Heart left ventricle (tissue), 16 donors: ENCODE measurements around the gene RAB3C. TPM values are rescaled to one million over a fixed set of nuclear protein-coding genes. Genes with fewer than 3 reads are reported as not detected.

Experiments used
- ATAC-seq, 4 donors: fragments of 200-7000 bp; cut with Tn5 transposase; one replicate each; pipeline ENCODE4 v1.9.1; 2020 to 2022; ENCODE audit warnings: moderate library complexity in 4 of 4, mild to moderate bottlenecking in 3 of 4, moderate number of reproducible peaks in 1 of 4
- DNase-seq, 5 donors: peaks; one replicate each; pipeline ENCODE4 v3.0.0-alpha.2; 2020
- H3K27ac ChIP-seq, 12 donors: fragments of 200-600 bp; sonication (generic) in 4 of 12; one replicate each; pipeline versions ENCODE4 v1.5.0 to v1.8.0; 2016 to 2022; ENCODE audit warnings: mild to moderate bottlenecking in 2 of 12
- H3K27me3 ChIP-seq, 9 donors: fragments of 200-600 bp; sonication (generic) in 2 of 9; one replicate each; pipeline versions ENCODE4 v1.5.1 to v1.8.0; 2016 to 2022; ENCODE audit warnings: mild to moderate bottlenecking in 3 of 9
- H3K36me3 ChIP-seq, 9 donors: fragments of 200-600 bp; sonication (generic) in 2 of 9; one replicate each; pipeline versions ENCODE4 v1.5.0 to v1.8.0; 2018 to 2022; ENCODE audit warnings: mild to moderate bottlenecking in 2 of 9
- H3K4me1 ChIP-seq, 12 donors: fragments of 200-600 bp; sonication (generic) in 4 of 12; one replicate each; pipeline versions ENCODE4 v1.5.0 to v1.8.0; 2016 to 2022; ENCODE audit warnings: mild to moderate bottlenecking in 3 of 12
- H3K4me3 ChIP-seq, 12 donors: fragments of 200-600 bp; sonication (generic) in 4 of 12; one replicate each; pipeline versions ENCODE4 v1.5.0 to v1.8.0; 2017 to 2022; ENCODE audit warnings: mild to moderate bottlenecking in 9 of 12, moderate library complexity in 4 of 12
- H3K9me3 ChIP-seq, 12 donors: fragments of 200-600 bp; sonication (generic) in 4 of 12; one replicate each; pipeline versions ENCODE4 v1.5.0 to v1.8.0; 2016 to 2022; ENCODE audit warnings: mild to moderate bottlenecking in 1 of 12
- POLR2A ChIP-seq, 2 donors: fragments of 450-650 bp; IDR thresholded peaks; one replicate each; pipeline ENCODE4 v1.6.1; 2017; ENCODE audit warnings: antibody characterized with exemption in 2 of 2, mild to moderate bottlenecking in 2 of 2, moderate library complexity in 2 of 2
- WGBS, 4 donors: extraction: QIAGEN DNeasy Blood & Tissue Kit in 2 of 4; methylation state at CpG; one replicate each; pipeline versions ENCODE4 v1.1.5 to v1.1.7; 2013 to 2018; 5-methylcytosine and 5-hydroxymethylcytosine counted together
- intact Hi-C, 10 donors: fragments of 100-400 bp; cut with DNase I; formaldehyde crosslinking; loops; one replicate each; pipeline versions ENCODE4 v1.11.1 to v1.14.2; 2022
- polyA plus RNA-seq, 2 donors: library from polyadenylated mRNA; stranded (reverse); fragments of 200-250 nt; gene quantifications; one replicate each; pipeline ENCODE4 v1.2.3, GENCODE V29; 2013
- total RNA-seq, 9 donors: library from RNA; depleted of rRNA in 2 of 9; stranded (reverse); fragments of >200 nt in 2 of 9; fragmentation: NEBNext Ultra II Directional in 3 of 9; extraction: Animal tissue kit (Norgen Biotek cat#: 25700) in 3 of 9; gene quantifications; one replicate each; pipeline versions ENCODE4 v1.1.0 to v1.2.4, GENCODE V29; 2016 to 2023
- TF ChIP-seq, protein P1 (sequence below), 12 donors: fragments of 200-600 bp; sonication (generic) in 4 of 12; IDR thresholded peaks; one replicate each; pipeline versions ENCODE4 v1.5.0 to v1.8.0; 2018 to 2022; ENCODE audit warnings: antibody characterized with exemption in 12 of 12, mild to moderate bottlenecking in 5 of 12
- donor health status: ischemic (EF 13 %, LVEDD 7.1; RV severe dilation, severe dysfunction).
- donor health status: healthy with polysubstance abuse.
- donor health status: DM: no; HTN: yes; CAD: no.
- donor health status: DM: no; HTN: no; CAD: no.
- donor health status: ischemic (EF 25% LVEDD 6.9; RV normal size, moderate dysfunction).
- donor health status: ischemic (EF 25% LVEDD 5.7; RV mildly dilated, moderate dysfunction).
- donor health status: healthy.
- donor health status: DM: yes; HTN: yes; CAD: no.
- donor health status: ischemic (EF 35%, LVEDD 5.7; RV mildly dilated, moderate dysfunction).
- donor health status: nonischemic (EF 11% LVEDD 7.7; RV severe dilation, severe dysfunction).
- donor health status: DM: yes; HTN: yes; CAD: no.
- donor health status: PGD.
- donor health status: ischemic (EF 29% LVEDD 5.4; RV normal size, mild dysfunction).
- donor health status: nonischemic (EF 23%, LVEDD 6.1; RV moderate dilation, normal function).

The RAB3C gene
- total and polyA plus RNA-seq, 11 donors = 0.04 to 3.8 (median 0.57) TPM; not detected in 2

DNA sequence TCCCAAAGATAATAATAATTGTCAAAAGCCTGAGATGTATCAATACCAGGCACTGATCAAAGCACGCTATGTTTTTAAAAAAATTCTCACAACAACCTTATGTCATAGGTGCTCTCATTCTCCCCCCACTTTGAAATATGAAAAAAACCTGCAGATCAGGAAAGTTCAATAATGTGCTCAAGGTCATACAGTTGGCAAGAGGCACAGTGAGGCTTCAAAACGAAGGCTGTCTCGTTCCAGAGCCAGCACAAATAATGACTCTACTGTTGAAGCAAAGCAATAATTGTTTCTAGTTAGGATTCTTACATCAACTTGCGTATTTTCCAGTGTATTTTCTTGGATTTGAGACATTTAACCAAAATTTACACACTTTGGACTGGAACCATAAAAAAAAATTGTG lies 88.3 kb downstream of the RAB3C start:
- WGBS, 4 donors = 57 to 65% (median 61%) methylated on average over 4 of the region's 4 CpGs
- peak in 2 of 4 donors; percentile 44 to 46 for ATAC-seq
- H3K4me1 ChIP-seq = peaks cover 0 to 20% (median 5%) of the 10 kb centered on the region in 12 donors

DNA sequence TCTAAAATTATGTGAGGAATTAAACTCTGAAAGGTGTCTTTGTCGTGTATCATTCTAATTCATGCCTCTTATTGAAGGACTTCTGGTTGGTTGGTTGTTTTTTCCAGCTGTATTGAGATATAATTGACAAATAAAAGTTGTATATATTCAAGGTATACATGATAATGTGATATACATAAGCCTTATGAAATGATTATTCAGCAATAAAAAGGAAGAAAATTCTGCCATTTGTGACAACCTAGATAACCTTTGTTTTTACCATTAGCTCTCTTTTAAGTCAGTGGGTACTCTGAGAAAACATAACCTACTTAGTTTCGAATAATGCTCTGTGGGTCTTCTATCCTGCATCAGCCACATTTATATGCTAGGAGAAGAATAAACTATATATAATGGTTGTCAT lies 89.6 kb downstream of the RAB3C start:
- intact Hi-C loops = no loop called here
- no peak for TF ChIP-seq POLR2A (IDR thresholded peaks at IDR 0.05)
- TF ChIP-seq, protein P1, sequence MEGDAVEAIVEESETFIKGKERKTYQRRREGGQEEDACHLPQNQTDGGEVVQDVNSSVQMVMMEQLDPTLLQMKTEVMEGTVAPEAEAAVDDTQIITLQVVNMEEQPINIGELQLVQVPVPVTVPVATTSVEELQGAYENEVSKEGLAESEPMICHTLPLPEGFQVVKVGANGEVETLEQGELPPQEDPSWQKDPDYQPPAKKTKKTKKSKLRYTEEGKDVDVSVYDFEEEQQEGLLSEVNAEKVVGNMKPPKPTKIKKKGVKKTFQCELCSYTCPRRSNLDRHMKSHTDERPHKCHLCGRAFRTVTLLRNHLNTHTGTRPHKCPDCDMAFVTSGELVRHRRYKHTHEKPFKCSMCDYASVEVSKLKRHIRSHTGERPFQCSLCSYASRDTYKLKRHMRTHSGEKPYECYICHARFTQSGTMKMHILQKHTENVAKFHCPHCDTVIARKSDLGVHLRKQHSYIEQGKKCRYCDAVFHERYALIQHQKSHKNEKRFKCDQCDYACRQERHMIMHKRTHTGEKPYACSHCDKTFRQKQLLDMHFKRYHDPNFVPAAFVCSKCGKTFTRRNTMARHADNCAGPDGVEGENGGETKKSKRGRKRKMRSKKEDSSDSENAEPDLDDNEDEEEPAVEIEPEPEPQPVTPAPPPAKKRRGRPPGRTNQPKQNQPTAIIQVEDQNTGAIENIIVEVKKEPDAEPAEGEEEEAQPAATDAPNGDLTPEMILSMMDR (IDR thresholded peaks at IDR 0.05) = no peak

More for the DNA sequence above, 88.3 kb downstream of the RAB3C start:
- H3K27ac ChIP-seq = peak overlapping the region in 5 of 12 donors; percentile 41 to 78 (median 64)
- H3K4me3 ChIP-seq = no peak overlapping the region
- H3K9me3 ChIP-seq = peaks cover 0 to 9% (median 0%) of the 10 kb centered on the region in 12 donors
- no peaks in the 10 kb centered on the region for H3K27me3 ChIP-seq
- intact Hi-C loops = no loop called here
- DNase-seq = no peak
- H3K36me3 ChIP-seq = no peaks in the 10 kb centered on the region
- no peak for TF ChIP-seq POLR2A (IDR thresholded peaks at IDR 0.05)
- TF ChIP-seq, protein P1 (IDR thresholded peaks at IDR 0.05) = no peak

DNA sequence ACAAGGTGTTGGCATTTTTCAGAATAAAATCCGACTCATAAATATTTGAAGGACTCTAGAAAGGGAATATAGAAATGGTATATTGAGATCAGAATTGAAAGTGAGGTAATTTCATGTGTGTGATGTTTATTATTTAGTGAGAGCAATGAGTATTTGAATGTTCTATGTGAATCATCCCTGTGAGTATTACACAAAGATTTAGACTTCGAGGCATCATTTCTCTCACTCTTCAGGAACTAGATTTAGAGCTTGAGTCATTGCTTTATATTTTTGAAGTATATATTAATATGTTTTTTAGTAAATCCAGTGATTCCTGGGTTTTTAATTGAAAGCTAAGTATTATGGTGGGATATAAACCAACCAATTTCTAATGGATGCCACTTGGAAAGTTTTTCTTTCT lies 91.2 kb downstream of the RAB3C start:
- Histone ChIP-seq H3K4me1 (peaks cover 0 to 14% (median 5%) of the 10 kb centered on the region in 12 donors), H3K27me3 (no peaks in the 10 kb centered on the region), H3K27ac (no peak overlapping the region), H3K36me3 (no peaks in the 10 kb centered on the region), H3K9me3 (peaks cover 0 to 4% (median 0%) of the 10 kb centered on the region in 12 donors), H3K4me3 (no peak overlapping the region)
- ATAC-seq (no peak), DNase-seq (no peak)
- 64 to 97% (median 94%) methylated on average over 2 of the region's 2 CpGs for WGBS, 4 donors
- TF ChIP-seq POLR2A (IDR thresholded peaks at IDR 0.05) = no peak
- TF ChIP-seq, protein P1 (IDR thresholded peaks at IDR 0.05) = no peak
- intact Hi-C loops = no loop called here

More for the DNA sequence above, 89.6 kb downstream of the RAB3C start:
- H3K9me3 ChIP-seq = peaks cover 0 to 9% (median 0%) of the 10 kb centered on the region in 12 donors
- H3K36me3 ChIP-seq = no peaks in the 10 kb centered on the region
- H3K4me1 ChIP-seq = peaks cover 0 to 16% (median 5%) of the 10 kb centered on the region in 12 donors
- WGBS, 4 donors = 93 to 95% (median 94%) methylated on average over 2 of the region's 2 CpGs
- H3K4me3 ChIP-seq = no peak overlapping the region
- no peaks in the 10 kb centered on the region for H3K27me3 ChIP-seq
- no peak for ATAC-seq
- no peak overlapping the region for H3K27ac ChIP-seq
- DNase-seq = no peak

DNA sequence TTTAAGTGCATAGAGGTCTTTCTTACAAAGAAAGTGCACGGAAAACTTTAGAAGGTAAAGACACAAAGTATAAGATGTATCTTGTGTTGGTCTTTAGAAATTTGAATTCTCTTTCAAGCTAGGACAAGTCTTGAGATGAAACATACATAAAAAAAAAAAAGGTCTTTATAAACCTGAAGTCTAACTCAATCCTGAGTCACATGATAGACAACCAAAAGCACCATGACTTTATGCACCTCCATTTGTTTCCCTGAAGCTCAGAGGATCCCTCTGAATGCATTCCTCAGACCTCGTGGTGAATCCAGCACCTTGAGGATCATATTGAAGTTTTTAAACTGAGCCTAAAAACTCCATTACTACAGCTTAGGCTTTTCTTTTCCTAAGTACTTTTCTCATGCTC lies 91.8 kb downstream of the RAB3C start:
- Histone ChIP-seq H3K36me3 (no peaks in the 10 kb centered on the region), H3K9me3 (no peaks in the 10 kb centered on the region), H3K4me1 (peaks cover 0 to 14% (median 5%) of the 10 kb centered on the region in 12 donors), H3K27me3 (no peaks in the 10 kb centered on the region), H3K27ac (no peak overlapping the region), H3K4me3 (no peak overlapping the region)
- TF ChIP-seq, protein P1 (IDR thresholded peaks at IDR 0.05) = no peak
- no peak for TF ChIP-seq POLR2A (IDR thresholded peaks at IDR 0.05)
- DNase-seq = no peak
- intact Hi-C loops = no loop called here
- WGBS, 4 donors = 81 to 83% (median 82%) methylated on average over 2 of the region's 2 CpGs
- no peak for ATAC-seq
